ENCODE measurements around the gene ZRANB3. TPM values are rescaled to one million over a fixed set of nuclear protein-coding genes. Genes with fewer than 3 reads are reported as not detected.

The ZRANB3 gene
- total RNA-seq, 1 experiment from 2014 or later: 15.9 TPM

- POLR2A ChIA-PET: no interaction called here
- H3K4me3 Mint-ChIP-seq: no peak overlapping the region
- peaks cover 23% of the 10 kb centered on the region for H3K36me3 Mint-ChIP-seq
- no peaks in the 10 kb centered on the region for H3K4me1 Mint-ChIP-seq
- H3K27me3 Mint-ChIP-seq (ENCODE audit: low read depth): no peaks in the 10 kb centered on the region
- TF ChIP-seq PREB (CRISPR knock-in tag; IDR thresholded peaks at IDR 0.05; ENCODE audit: borderline replicate concordance) (no peak), JUN (CRISPR knock-in tag; IDR thresholded peaks at IDR 0.05) (no peak), USF2 (CRISPR knock-in tag; IDR thresholded peaks at IDR 0.05) (no peak)
- CTCF ChIA-PET: no interaction called here
- ATAC-seq: no peak
- peaks cover 44% of the 10 kb centered on the region for H3K9me3 Mint-ChIP-seq
- H3K27ac Mint-ChIP-seq: no peak overlapping the region
- no peak for DNase-seq (ENCODE audit: low spot score)
Observed at GRCh38 chr2:135189148-135189547, 341.9 kb downstream of the ZRANB3 start.

- DNase-seq (ENCODE audit: low spot score): no peak
- TF ChIP-seq JAZF1 (CRISPR knock-in tag; IDR thresholded peaks at IDR 0.05) (no peak), ATF3 (CRISPR knock-in tag; conservative IDR thresholded peaks at IDR 0.05) (no peak), MYBL2 (CRISPR knock-in tag; IDR thresholded peaks at IDR 0.05) (no peak), ZNF425 (CRISPR knock-in tag; conservative IDR thresholded peaks at IDR 0.05) (no peak), ZNF121 (CRISPR knock-in tag; IDR thresholded peaks at IDR 0.05) (no peak), PRDM15 (CRISPR knock-in tag; IDR thresholded peaks at IDR 0.05) (no peak), ATF6 (CRISPR knock-in tag; IDR thresholded peaks at IDR 0.05) (no peak), MLX (CRISPR knock-in tag; IDR thresholded peaks at IDR 0.05) (no peak)
- no peaks in the 10 kb centered on the region for H3K27me3 Mint-ChIP-seq (ENCODE audit: low read depth)
- ChIA-PET POLR2A (no interaction called here), CTCF (interaction anchor here (1.1 kb wide), 1 partner anchor 198 kb away, joined by 4 read pairs; no protein-coding TSS in a partner anchor)
- H3K9me3 Mint-ChIP-seq: peaks cover 28% of the 10 kb centered on the region
- no peak for ATAC-seq
- H3K27ac Mint-ChIP-seq: no peak overlapping the region
- no peak overlapping the region for H3K4me3 Mint-ChIP-seq
- H3K4me1 Mint-ChIP-seq: peaks cover 5% of the 10 kb centered on the region
- peaks cover 21% of the 10 kb centered on the region for H3K36me3 Mint-ChIP-seq
Observed at GRCh38 chr2:135187270-135187669, 343.7 kb downstream of the ZRANB3 start.
